IMR-90 (cell line): ENCODE results near the gene RBFOX1. TPM values are rescaled to one million over a fixed set of nuclear protein-coding genes. Genes with fewer than 3 reads are reported as not detected.

Experiments
- ATAC-seq: fragments of 200-7000 bp; cut with Tn5 transposase; 2 replicates; pipeline ENCODE4 v1.9.1; 2020; ENCODE audit warnings: low read depth, mild to moderate bottlenecking, moderate library complexity
- BruUV-seq: library from RNA; stranded (reverse); fragments of 400-500 nt; replicated peaks from 2 replicates; lab custom pipeline; 2021; lab: Mats Ljungman, UMichigan
- CTCF ChIA-PET: fragments of 300-600 bp; formaldehyde crosslinking; extraction: SDS; loops from one replicate; lab custom pipeline; 2021; ENCODE audit warnings: antibody characterized with exemption; lab: Yijun Ruan, JAX
- POLR2A ChIA-PET: fragments of 300-600 bp; sonication (Branson Sonifier 250); formaldehyde crosslinking; loops from one replicate; lab custom pipeline; 2022; ENCODE audit warnings: antibody characterized with exemption; ENCODE audit not compliant: unreplicated experiment; lab: Charles Lee
- DNase-seq: peaks from one replicate; pipeline ENCODE4 v3.0.0; 2013
- H2AFZ ChIP-seq: replicated peaks from 2 replicates; pipeline ENCODE3; 2013; ENCODE audit warnings: low read length, mild to moderate bottlenecking; ENCODE audit not compliant: poor library complexity
- H2AK5ac ChIP-seq: 2 replicates; pipeline ENCODE4 v1.6.1; 2013; ENCODE audit warnings: low read depth, low read length, inconsistent platforms
- H2AK9ac ChIP-seq: replicated peaks from 2 replicates; pipeline ENCODE3; 2013; ENCODE audit warnings: mild to moderate bottlenecking, low read depth, low read length, moderate library complexity; ENCODE audit not compliant: poor library complexity
- H2BK120ac ChIP-seq: 2 replicates; pipeline ENCODE4 v1.6.1; 2013; ENCODE audit warnings: low read depth, low read length, inconsistent platforms
- H2BK15ac ChIP-seq: 3 replicates; pipeline ENCODE4 v1.6.1; 2013; ENCODE audit warnings: low read depth, low read length, inconsistent platforms
- H2BK20ac ChIP-seq: 2 replicates; pipeline ENCODE4 v1.6.1; 2013; ENCODE audit warnings: low read depth, mild to moderate bottlenecking, inconsistent platforms, low read length, moderate library complexity
- H2BK5ac ChIP-seq: 2 replicates; pipeline ENCODE4 v1.6.1; 2013; ENCODE audit warnings: mild to moderate bottlenecking, low read depth, low read length, inconsistent platforms; ENCODE audit not compliant: poor library complexity, severe bottlenecking
- H3K14ac ChIP-seq: replicated peaks from 2 replicates; pipeline ENCODE4 v1.6.1; 2013; ENCODE audit warnings: low read depth, low read length, inconsistent platforms
- H3K18ac ChIP-seq: 2 replicates; pipeline ENCODE4 v1.6.1; 2013; ENCODE audit warnings: low read depth, low read length, control low read depth
- H3K23ac ChIP-seq: 2 replicates; pipeline ENCODE4 v1.6.1; 2013; ENCODE audit warnings: low read depth, low read length, inconsistent platforms
- H3K27ac ChIP-seq: 2 replicates; pipeline ENCODE4 v1.5.1; 2013; ENCODE audit warnings: mild to moderate bottlenecking, control low read depth, low read length; ENCODE audit not compliant: insufficient read depth
- H3K27me3 ChIP-seq: 2 replicates; pipeline ENCODE4 v1.6.1; 2013; ENCODE audit warnings: low read length; ENCODE audit not compliant: control insufficient read depth, insufficient read depth
- H3K36me3 ChIP-seq: 2 replicates; pipeline ENCODE4 v1.6.1; 2013; ENCODE audit warnings: low read length, mixed read lengths; ENCODE audit not compliant: control insufficient read depth, insufficient read depth
- H3K4ac ChIP-seq: 2 replicates; pipeline ENCODE4 v1.6.1; 2013; ENCODE audit warnings: low read depth, low read length, inconsistent platforms
- H3K4me1 ChIP-seq: 2 replicates; pipeline ENCODE4 v1.6.1; 2013; ENCODE audit warnings: low read length, mixed read lengths; ENCODE audit not compliant: control insufficient read depth, insufficient read depth
- H3K4me2 ChIP-seq: 2 replicates; pipeline ENCODE4 v1.6.1; 2013; ENCODE audit warnings: low read depth, mild to moderate bottlenecking, control low read depth, low read length, moderate library complexity
- H3K4me3 ChIP-seq: 2 replicates; pipeline ENCODE4 v1.5.1; 2013; ENCODE audit warnings: low read depth, mild to moderate bottlenecking, control low read depth, low read length, moderate library complexity; ENCODE audit not compliant: insufficient read depth
- H3K56ac ChIP-seq: 2 replicates; pipeline ENCODE4 v1.6.1; 2013; ENCODE audit warnings: low read length, inconsistent platforms; ENCODE audit not compliant: insufficient read depth; ENCODE audit errors: extremely low read depth
- H3K79me1 ChIP-seq, 2 experiments: 2 replicates each; pipeline ENCODE4 v1.6.1; 2013; ENCODE audit warnings: low read length in 2 of 2, inconsistent platforms in 1 of 2, low read depth in 1 of 2
- H3K9ac ChIP-seq: 2 replicates; pipeline ENCODE4 v1.6.1; 2013; ENCODE audit warnings: low read depth, low read length, control low read depth
- H3K9me1 ChIP-seq: 2 replicates; pipeline ENCODE4 v1.6.1; 2013; ENCODE audit warnings: low read length, inconsistent platforms; ENCODE audit not compliant: insufficient read depth
- H3K9me3 ChIP-seq: 2 replicates; pipeline ENCODE4 v1.6.1; 2013; ENCODE audit warnings: low read length; ENCODE audit not compliant: control insufficient read depth, insufficient read depth
- H4K20me1 ChIP-seq: 2 replicates; pipeline ENCODE4 v1.6.1; 2013; ENCODE audit warnings: low read length, inconsistent platforms; ENCODE audit not compliant: insufficient read depth
- H4K5ac ChIP-seq: 2 replicates; pipeline ENCODE4 v1.6.1; 2013; ENCODE audit warnings: mild to moderate bottlenecking, low read depth, low read length, control low read depth
- H4K8ac ChIP-seq, 2 experiments: 2 replicates each; pipeline ENCODE4 v1.6.1; 2013; ENCODE audit warnings: low read depth in 2 of 2, low read length in 2 of 2, control low read depth in 1 of 2, inconsistent platforms in 1 of 2
- H4K91ac ChIP-seq: 2 replicates; pipeline ENCODE4 v1.6.1; 2013; ENCODE audit warnings: low read depth, low read length, inconsistent platforms; ENCODE audit not compliant: insufficient read depth
- CEBPB ChIP-seq: IDR thresholded peaks from 2 replicates; pipeline ENCODE4 v1.6.1; 2012; ENCODE audit warnings: low read depth, low read length, improper control_type of control experiment
- FOS ChIP-seq: fragments of 150-350 bp; IDR thresholded peaks from 2 replicates; pipeline ENCODE4 v1.6.1; 2016; ENCODE audit warnings: low read depth, low read length
- WGBS, 2 experiments: methylation state at CpG; one replicate each; pipeline versions ENCODE4 v1.1.5 to v1.1.7; 2013; ENCODE audit warnings: missing lambda C conversion rate in 2 of 2; ENCODE audit not compliant: insufficient read length in 1 of 2; ENCODE audit errors: extremely low coverage in 2 of 2; 5-methylcytosine and 5-hydroxymethylcytosine counted together
- dilution Hi-C: fragments of 300-500 bp; cut with HindIII; formaldehyde crosslinking; loops from one replicate; pipeline ENCODE4 v1.14.3; 2018; ENCODE audit warnings: low sequenced_read_pairs; ENCODE audit not compliant: unreplicated experiment
- in situ Hi-C: fragments of 300-500 bp; cut with MboI; formaldehyde crosslinking; loops from 3 replicates; pipeline ENCODE4 v1.14.3; 2019; ENCODE audit warnings: low sequenced_read_pairs, inconsistent platforms, mixed read lengths
- intact Hi-C: fragments of 100-400 bp; cut with micrococcal nuclease; formaldehyde crosslinking; loops from 2 replicates; pipeline ENCODE4 v1.10.0; 2022
- polyA plus RNA-seq, 3 experiments: library from polyadenylated mRNA; depleted of rRNA; stranded (reverse); fragments of >200 nt; gene quantifications; 2 replicates each; pipeline ENCODE4 v1.2.3, GENCODE V29; 2012; ENCODE audit warnings: low replicate concordance in 1 of 3
- total RNA-seq: library from RNA; depleted of rRNA; stranded (reverse); fragments of >200 nt; gene quantifications from 2 replicates; pipeline ENCODE4 v1.2.3, GENCODE V29; 2012

RBFOX1 gene
- total and polyA plus RNA-seq, 2 of the 4 experiments (the other 2 are of a cell fraction), result not detected

GRCh38 chr16:7398536-7398935, 65.9 kb downstream of the RBFOX1 start:
- BruUV-seq, result no TSS peak
- no peaks in the 10 kb centered on the region for H3K9me1 ChIP-seq
- no peak overlapping the region for H3K4me2 ChIP-seq
- no peaks in the 10 kb centered on the region for H3K36me3 ChIP-seq
- ChIA-PET CTCF (no interaction called here), POLR2A (no interaction called here)
- H2BK20ac ChIP-seq, result no peak overlapping the region
- no CpG with 5 or more reads among the region's 4 CpGs for WGBS, 2 experiments
- no peaks in the 10 kb centered on the region for H4K20me1 ChIP-seq
- no peak for ATAC-seq
- no peak overlapping the region for H2AK9ac ChIP-seq
- no peak overlapping the region for H3K56ac ChIP-seq
- no peak overlapping the region for H3K14ac ChIP-seq
- no peak overlapping the region for H3K9ac ChIP-seq
- H3K4me3 ChIP-seq, result no peak overlapping the region
- no peaks in the 10 kb centered on the region for H3K4me1 ChIP-seq
- no peak overlapping the region for H3K23ac ChIP-seq
- H3K79me1 ChIP-seq, result no peaks in the 10 kb centered on the region
- no peak overlapping the region for H4K91ac ChIP-seq
- no peak overlapping the region for H2BK15ac ChIP-seq
- H4K5ac ChIP-seq, result no peak overlapping the region
- H3K9me3 ChIP-seq, result peaks cover 8% of the 10 kb centered on the region; the same call in 1 of the 2 replicates
- H4K8ac ChIP-seq, result no peak overlapping the region
- H2AK5ac ChIP-seq, result no peak overlapping the region
- in situ Hi-C loops, result no loop called here
- no peak overlapping the region for H2BK120ac ChIP-seq
- H2AFZ ChIP-seq, result no peak overlapping the region
- H3K27me3 ChIP-seq, result no peaks in the 10 kb centered on the region
- dilution Hi-C loops, result no loop called here
- no peak overlapping the region for H2BK5ac ChIP-seq
- intact Hi-C loops, result no loop called here
- H3K4ac ChIP-seq, result no peak overlapping the region
- H3K18ac ChIP-seq, result no peak overlapping the region
- DNase-seq, result no peak
- H3K27ac ChIP-seq, result no peak overlapping the region
- TF ChIP-seq FOS (no peak), CEBPB (no peak)
